ENCODE measurements around the gene CGREF1.
A peak's percentile ranks its signal among the peaks of the same experiment; 100 is the strongest.

The CGREF1 gene

DNA sequence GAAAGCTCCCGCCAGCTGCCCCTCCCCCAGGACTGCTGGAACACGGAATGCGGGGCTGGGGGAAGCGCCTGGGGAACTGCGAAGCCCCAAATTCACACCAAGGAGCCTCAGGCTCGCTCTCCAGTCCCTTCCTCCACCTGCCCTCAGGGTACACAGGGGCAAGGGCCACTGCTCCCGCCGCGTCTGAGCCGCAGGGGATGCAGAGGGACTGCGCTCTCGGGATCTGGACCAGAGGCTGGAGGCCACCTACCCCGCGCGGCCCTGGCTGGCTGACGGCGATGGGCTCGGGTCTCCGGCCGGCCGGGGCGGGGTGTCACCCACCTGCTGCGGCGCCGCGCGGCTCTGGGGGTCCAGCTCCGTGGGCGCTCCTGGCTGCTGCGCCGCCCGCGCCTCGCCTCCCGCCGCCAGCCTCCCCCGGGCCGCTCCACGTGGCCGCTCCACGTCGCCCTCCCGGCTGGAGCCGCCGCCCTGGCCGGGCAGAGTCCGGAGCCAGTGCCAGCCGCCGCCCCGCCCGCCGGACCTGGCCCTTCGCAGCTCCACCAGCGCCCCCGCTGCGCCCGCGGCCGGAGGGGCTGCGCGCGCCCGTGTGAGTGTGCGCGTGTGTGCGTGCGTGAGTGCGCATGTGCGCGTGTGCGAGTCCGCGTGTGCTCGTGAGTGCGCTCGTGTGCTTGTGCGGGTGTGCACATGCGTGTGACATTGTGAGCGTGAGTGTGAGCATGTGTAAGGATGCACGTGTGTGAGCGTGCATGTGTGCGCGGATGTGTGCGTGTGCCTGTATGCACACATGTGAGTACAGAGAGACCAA lies at the start of gene CGREF1:
Gene CGREF1 (minus strand): TSS at position 604 of the 805 bp plus-strand sequence. CDS start 14,762 bp downstream, outside the sequence.
- peak; percentile 35 for DNase-seq (ENCODE audit: low spot score)

- no peak for DNase-seq (ENCODE audit: low spot score)
Observed at GRCh38 chr2:27164960-27165763, 46.2 kb upstream of the CGREF1 start.

- no peak for DNase-seq (ENCODE audit: low spot score)
Observed at GRCh38 chr2:27162151-27163121, 43.5 kb upstream of the CGREF1 start.

DNA sequence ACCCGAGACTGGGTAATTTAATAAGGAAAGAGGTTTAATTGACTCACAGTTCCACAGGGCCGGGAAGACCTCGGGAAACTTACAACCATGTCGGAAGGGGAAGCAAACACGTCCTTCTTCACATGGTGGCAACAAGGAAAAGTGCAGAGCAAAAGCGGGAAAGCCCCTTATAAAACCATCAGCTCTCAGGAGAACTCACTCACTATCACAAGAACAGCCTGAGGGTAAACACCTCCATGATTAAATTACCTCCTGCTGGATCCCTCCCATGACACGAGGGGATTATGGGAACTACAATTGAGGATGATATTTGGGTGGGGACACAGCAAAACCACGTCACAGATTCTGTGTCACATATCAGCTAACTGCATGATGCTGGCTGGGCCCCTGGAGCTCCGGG lies 41.3 kb upstream of the CGREF1 start:
- DNase-seq (ENCODE audit: low spot score): no peak

- DNase-seq (ENCODE audit: low spot score): no peak
Observed at GRCh38 chr2:27159271-27159670, 40.3 kb upstream of the CGREF1 start.

DNA sequence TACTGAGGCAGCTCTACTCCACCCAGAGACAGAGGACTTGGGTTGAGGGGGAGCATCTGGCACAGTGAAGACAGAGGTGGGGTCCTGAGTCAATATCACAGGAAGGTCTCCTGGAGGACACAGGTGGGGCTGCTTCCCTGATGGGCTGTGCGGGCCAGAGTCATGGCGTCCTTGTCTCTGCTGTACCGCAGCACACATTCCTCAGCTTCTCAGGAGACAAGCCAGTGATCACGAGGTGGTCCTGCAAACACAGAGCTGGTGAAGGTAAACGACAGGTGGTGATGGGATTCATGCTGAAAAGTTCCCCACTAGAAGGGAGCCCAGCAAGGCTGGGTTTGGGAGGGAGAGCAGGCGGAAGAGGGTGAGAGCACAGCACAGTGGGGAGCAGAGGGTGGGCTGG lies 39.5 kb upstream of the CGREF1 start:
- DNase-seq (ENCODE audit: low spot score): no peak

- DNase-seq (ENCODE audit: low spot score): no peak
Observed at GRCh38 chr2:27155069-27155520, 36.2 kb upstream of the CGREF1 start.

- no peak for DNase-seq (ENCODE audit: low spot score)
Observed at GRCh38 chr2:27154488-27154887, 35.6 kb upstream of the CGREF1 start.

DNA sequence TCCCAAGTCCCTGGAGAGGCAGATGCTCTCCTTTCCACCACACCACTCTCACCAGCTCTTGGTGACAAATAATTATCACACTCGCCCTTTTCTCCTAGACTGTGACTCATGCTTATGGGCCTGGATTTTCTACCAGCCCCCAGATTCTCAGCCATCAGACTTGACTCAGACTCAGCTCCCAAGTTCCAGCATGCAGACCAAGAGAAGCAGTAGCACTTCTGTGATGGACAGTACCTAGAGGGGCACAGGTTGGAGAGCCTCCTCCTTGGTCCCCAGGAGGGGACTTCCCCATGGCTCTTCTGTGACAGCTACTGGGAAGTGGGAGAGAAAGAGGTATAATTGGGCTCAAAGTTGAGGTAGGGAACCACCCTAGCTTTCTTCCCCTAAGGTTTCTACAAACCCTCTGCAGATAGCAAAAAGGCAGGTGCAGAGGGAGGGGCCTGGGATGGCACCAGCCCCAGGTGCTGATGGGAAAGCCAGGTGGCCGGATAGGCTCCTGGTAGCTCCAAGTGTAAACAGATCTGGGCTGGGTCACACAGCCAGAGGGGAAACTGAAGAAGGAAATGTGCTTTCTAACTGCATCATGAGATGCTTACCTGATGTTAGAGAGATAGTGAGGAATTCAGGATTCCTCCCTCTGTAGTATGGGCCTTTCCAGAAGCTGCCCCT lies 34.0 kb upstream of the CGREF1 start:
- DNase-seq (ENCODE audit: low spot score): peak; percentile 64

DNA sequence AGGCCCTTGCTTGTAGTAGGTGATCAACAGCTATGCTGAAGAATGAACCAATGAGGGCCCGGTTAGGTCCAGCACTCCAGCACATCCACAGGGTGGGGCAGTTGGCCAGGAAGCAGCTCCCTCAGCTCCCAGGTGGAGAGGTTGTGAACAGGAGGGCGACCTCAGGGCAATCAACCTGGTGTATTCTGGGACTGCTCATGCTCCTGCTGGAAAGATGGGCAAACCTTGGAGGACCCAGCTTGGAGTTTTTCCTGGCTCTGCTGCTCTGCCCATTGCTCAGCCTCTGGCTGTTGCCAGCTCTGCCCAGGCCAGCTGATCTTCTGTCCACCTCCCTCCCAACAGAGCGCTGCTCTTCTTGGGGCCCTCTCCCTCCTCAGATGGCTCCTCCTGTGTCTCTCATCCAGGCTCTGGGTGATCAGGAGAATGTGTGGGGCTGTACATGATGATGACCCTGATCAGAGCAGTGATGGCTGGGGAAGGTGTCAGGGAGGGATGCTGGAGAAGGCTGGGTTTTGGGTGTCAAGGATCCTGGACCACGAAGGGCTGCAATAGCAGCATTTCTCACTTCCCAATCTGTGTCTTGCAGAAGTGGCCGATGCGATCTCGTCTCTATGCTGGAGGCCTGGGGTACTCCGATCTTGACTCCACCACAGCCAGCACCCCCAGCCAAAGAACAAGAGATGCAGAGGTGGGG lies 33.3 kb upstream of the CGREF1 start:
- no peak for DNase-seq (ENCODE audit: low spot score)

- no peak for DNase-seq (ENCODE audit: low spot score)
Observed at GRCh38 chr2:27150639-27151230, 31.8 kb upstream of the CGREF1 start.

DNA sequence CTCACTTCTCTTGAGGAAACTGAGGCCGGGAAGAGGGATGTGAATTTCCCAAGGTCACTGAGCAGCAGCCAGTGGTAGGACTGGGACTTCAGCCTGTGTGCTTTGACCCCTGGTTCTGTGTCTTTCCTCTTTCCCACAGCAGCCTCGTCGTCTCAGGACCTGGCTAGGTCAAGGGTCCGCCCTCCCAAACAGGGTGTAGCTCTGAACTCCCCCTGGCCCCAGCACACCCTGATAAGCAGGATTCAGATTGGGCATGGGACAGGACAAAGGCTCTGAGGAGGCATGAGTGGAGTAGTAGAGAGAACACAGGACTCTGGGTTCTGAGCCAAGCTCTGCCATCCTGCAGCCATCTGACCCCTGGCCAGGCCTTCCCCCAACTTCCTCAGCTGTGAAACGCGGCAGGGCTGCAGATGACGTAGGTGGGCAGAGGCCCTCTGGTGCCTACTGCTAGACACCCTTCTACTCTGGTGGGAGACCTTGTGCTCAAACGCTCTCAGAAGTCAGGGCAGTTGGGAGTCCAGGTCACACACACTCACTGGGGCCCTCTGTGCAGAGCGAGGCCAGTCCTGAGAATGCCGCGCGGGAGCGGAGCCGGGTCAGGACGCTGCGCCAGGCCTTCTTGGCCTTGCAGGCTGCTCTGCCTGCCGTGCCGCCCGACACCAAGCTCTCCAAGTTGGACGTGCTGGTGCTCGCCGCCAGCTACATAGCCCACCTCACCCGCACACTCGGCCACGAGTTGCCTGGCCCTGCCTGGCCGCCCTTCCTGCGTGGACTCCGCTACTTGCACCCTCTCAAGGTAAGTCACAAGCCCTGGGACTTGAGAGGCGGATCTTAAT lies 30.9 kb upstream of the CGREF1 start:
- DNase-seq (ENCODE audit: low spot score): no peak

DNA sequence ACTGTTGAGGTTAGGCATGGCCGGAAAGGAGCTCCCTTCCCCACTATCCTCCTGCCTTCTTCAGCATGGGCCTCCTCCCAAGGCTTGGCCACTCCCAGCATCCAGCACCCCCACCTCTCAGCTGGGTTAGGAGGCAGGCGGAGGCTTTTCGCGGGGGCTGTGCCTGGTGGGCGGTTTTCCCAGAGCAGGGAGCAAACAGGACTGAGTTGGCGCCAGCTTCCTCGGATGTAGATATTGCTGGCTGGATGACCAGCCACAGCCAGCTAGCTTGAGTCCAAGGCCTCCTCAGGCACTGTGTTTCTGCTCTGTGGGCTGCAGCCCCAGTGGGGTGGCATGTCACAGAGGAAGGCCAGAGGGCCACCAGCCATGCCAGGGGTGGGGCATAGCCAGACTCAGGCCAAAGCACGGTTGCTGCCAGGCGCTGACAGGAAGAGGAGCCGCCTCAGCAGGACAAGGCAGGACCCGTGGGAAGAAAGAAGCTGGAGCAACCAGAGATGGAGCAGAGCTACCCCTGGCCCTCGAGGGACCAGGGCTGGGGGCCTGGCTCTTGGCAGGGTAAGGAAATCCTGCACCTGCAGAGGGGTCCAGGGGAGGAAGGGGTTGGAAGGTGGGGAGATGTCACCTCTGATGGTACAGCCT lies 30.0 kb upstream of the CGREF1 start, which contains the start of gene TCF23:
Gene TCF23 (plus strand): TSS at position 204 of the 639 bp plus-strand sequence. CDS start 130 bp downstream, at position 334.
- DNase-seq (ENCODE audit: low spot score): no peak

- DNase-seq (ENCODE audit: low spot score): no peak
Observed at GRCh38 chr2:27147935-27148334, 29.0 kb upstream of the CGREF1 start.

- DNase-seq (ENCODE audit: low spot score): no peak
Observed at GRCh38 chr2:27145682-27146081, 26.8 kb upstream of the CGREF1 start.

GRCh38 chr2:27143285-27143684 lies 24.4 kb upstream of the CGREF1 start:
- DNase-seq (ENCODE audit: low spot score): no peak

DNA sequence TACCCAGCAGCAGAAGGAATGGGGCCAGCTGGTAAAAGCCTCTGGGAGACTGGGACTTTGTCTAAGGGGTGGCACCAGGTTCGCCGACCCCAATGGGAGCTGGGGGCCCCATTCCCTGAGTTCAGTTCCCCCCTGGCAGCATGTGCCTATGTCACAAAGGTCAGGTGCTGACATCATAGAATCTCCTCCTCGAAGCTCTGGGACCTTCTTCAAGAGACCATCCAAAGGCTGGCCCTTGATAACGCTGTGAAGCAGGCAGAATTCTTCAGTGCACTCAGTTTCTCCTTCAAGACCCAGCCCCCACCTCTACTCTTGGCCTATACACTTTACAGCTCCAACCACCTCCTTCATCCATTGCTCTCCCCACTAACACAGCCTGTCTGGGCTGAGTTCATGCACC lies 20.4 kb upstream of the CGREF1 start, which contains the start of gene PRR30:
Gene PRR30 (minus strand): TSS at position 101 of the 400 bp plus-strand sequence. CDS start 1,081 bp downstream, outside the sequence.
- DNase-seq (ENCODE audit: low spot score): no peak

- DNase-seq (ENCODE audit: low spot score): no peak
Observed at GRCh38 chr2:27138111-27138510, 19.2 kb upstream of the CGREF1 start.
